ENCODE measurements around the gene EIF4B.
A peak's percentile ranks its signal among the peaks of the same experiment; 100 is the strongest.
"Not testable (repeated sequence)": the region's sequence is repeated elsewhere in the genome, so short reads cannot be mapped to it uniquely, and the experiment has no call there.

Gene EIF4B

GRCh38 chr12:53004178-53004577, 2.1 kb upstream of the EIF4B start:
- DNase-seq (ENCODE audit: low spot score) = no peak

GRCh38 chr12:53004582-53004981, 1.7 kb upstream of the EIF4B start:
- DNase-seq (ENCODE audit: low spot score) = no peak

GRCh38 chr12:53005215-53005985, 856 bp upstream of the EIF4B start:
- DNase-seq (ENCODE audit: low spot score) = no peak

- peak; percentile 82 for DNase-seq (ENCODE audit: low spot score)
Measured at GRCh38 chr12:53006810-53007309, 604 bp downstream of the EIF4B start.

GRCh38 chr12:53007343-53007742, 1.1 kb downstream of the EIF4B start:
- no peak for DNase-seq (ENCODE audit: low spot score)

GRCh38 chr12:53008760-53009159, 2.5 kb downstream of the EIF4B start:
- not testable (repeated sequence) for DNase-seq (ENCODE audit: low spot score)

- DNase-seq (ENCODE audit: low spot score) = no peak
Measured at GRCh38 chr12:53010955-53011354, 4.7 kb downstream of the EIF4B start.

GRCh38 chr12:53011889-53012288, 5.6 kb downstream of the EIF4B start:
- no peak for DNase-seq (ENCODE audit: low spot score)

GRCh38 chr12:53012928-53013327, 6.7 kb downstream of the EIF4B start:
- no peak for DNase-seq (ENCODE audit: low spot score)

- no peak for DNase-seq (ENCODE audit: low spot score)
Measured at GRCh38 chr12:53014709-53015108, 8.5 kb downstream of the EIF4B start.

GRCh38 chr12:53025250-53025649, 19.0 kb downstream of the EIF4B start:
- DNase-seq (ENCODE audit: low spot score) = no peak

- DNase-seq (ENCODE audit: low spot score) = not testable (repeated sequence)
Measured at GRCh38 chr12:53027014-53027413, 20.8 kb downstream of the EIF4B start.

GRCh38 chr12:53031616-53032015, 25.4 kb downstream of the EIF4B start:
- DNase-seq (ENCODE audit: low spot score) = no peak

- DNase-seq (ENCODE audit: low spot score) = not testable (repeated sequence)
Measured at GRCh38 chr12:53033832-53034231, 27.6 kb downstream of the EIF4B start.

- no peak for DNase-seq (ENCODE audit: low spot score)
Measured at GRCh38 chr12:53034459-53034858, 28.2 kb downstream of the EIF4B start.

- DNase-seq (ENCODE audit: low spot score) = no peak
Measured at GRCh38 chr12:53036802-53037201, 30.5 kb downstream of the EIF4B start.

- DNase-seq (ENCODE audit: low spot score) = no peak
Measured at GRCh38 chr12:53039851-53040250, 33.6 kb downstream of the EIF4B start.

GRCh38 chr12:53042607-53043454, 36.6 kb downstream of the EIF4B start:
- no peak for DNase-seq (ENCODE audit: low spot score)

GRCh38 chr12:53044052-53044581, 37.9 kb downstream of the EIF4B start:
- DNase-seq (ENCODE audit: low spot score) = no peak

- no peak for DNase-seq (ENCODE audit: low spot score)
Measured at GRCh38 chr12:53044896-53045695, 38.8 kb downstream of the EIF4B start.

GRCh38 chr12:53045696-53046045, 39.4 kb downstream of the EIF4B start:
- DNase-seq (ENCODE audit: low spot score) = no peak

GRCh38 chr12:53046655-53047220, 40.5 kb downstream of the EIF4B start:
- peak; percentile 33 for DNase-seq (ENCODE audit: low spot score)
